Stimulated activated CD8-positive, alpha-beta memory T cell treated with anti-CD3 and anti-CD28 coated beads, Interleukin-12 subunit alpha, Interleukin-12 subunit beta, amount 100 ng/mL, for 24 hours (primary cell): ENCODE measurements around the gene TERB1.
"Not testable (repeated sequence)": the region's sequence is repeated elsewhere in the genome, so short reads cannot be mapped to it uniquely, and the experiment has no call there.

Experiments used
- DNase-seq: peaks from one replicate; pipeline ENCODE4 v3.0.0-alpha.2; 2020; ENCODE audit errors: extremely low read depth

The TERB1 gene

GRCh38 chr16:66830422-66831404, 29.3 kb upstream of the TERB1 start, which contains the start of gene NAE1:
Gene NAE1, minus strand, starts transcription at chr16:66830976. Its CDS starts 77 bp downstream, at chr16:66830899.
- peak; percentile 67 for DNase-seq

DNA sequence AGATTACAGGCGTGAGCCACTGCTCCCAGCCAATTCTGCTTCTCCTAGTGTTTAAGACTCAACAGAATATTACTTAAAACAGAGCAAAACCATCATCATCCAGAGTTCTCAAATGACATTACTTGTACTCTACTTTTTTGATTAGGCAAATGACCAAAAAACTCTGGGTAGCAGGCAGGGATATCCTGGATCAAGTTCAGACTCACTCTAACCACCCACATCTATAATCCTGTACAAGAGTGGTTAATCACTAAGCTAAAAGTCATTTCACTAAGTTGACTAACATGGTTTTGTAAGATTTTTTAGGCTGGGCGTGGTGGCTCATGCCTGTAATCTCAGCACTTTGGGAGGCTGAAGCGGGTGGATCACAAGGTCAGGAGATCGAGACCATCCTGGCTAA, 22.6 kb upstream of the TERB1 start:
- DNase-seq = no peak

GRCh38 chr16:66814734-66815133, 13.3 kb upstream of the TERB1 start:
- no peak for DNase-seq

GRCh38 chr16:66811043-66811442, 9.7 kb upstream of the TERB1 start:
- no peak for DNase-seq

- DNase-seq = no peak
These were observed 9.0 kb upstream of the TERB1 start for GRCh38 chr16:66810391-66810790.

DNA sequence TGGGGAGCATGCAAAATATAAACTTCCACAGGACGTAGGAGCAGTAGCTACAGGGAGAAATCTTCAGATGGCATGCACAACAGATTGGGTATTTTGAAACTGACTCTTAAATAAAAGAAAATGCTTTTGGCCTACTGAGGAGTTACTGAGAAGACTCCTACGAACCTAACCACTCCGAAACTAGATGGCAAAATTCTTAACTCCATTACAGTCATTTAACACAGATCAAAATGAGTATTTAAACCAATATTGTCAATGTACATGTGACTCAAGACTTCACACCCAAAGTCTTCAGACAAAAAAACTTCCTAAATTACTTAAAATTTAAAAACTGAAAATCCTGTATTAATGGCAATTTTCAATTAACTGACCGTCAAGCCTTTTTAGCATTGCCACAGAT, 8.4 kb upstream of the TERB1 start:
- no peak for DNase-seq

DNA sequence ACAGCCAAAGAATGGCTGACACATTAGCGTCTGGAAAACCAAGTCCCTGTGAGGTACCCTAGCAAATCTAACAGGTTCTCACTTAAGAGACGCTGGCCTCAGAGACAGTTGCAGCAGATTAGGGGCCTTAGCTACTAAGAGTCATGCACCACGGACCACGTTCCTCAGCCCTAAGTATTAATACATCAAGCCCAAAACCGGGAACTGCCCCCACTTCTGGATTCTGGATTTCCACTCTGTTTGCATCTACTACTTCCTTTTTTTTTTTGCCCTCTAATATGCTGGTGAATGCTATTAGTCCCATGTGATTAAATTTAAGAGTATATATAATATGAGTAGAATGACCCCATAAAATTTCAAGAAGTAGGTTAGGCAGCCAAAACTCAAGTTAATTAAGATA, 775 bp upstream of the TERB1 start:
- DNase-seq = no peak

GRCh38 chr16:66800856-66801255, 528 bp downstream of the TERB1 start:
- DNase-seq = no peak

GRCh38 chr16:66798161-66798560, 3.2 kb downstream of the TERB1 start:
- DNase-seq = no peak

- not testable (repeated sequence) for DNase-seq
These were observed 7.4 kb downstream of the TERB1 start for GRCh38 chr16:66793984-66794383.

GRCh38 chr16:66790130-66790733, 11.2 kb downstream of the TERB1 start:
- no peak for DNase-seq

DNA sequence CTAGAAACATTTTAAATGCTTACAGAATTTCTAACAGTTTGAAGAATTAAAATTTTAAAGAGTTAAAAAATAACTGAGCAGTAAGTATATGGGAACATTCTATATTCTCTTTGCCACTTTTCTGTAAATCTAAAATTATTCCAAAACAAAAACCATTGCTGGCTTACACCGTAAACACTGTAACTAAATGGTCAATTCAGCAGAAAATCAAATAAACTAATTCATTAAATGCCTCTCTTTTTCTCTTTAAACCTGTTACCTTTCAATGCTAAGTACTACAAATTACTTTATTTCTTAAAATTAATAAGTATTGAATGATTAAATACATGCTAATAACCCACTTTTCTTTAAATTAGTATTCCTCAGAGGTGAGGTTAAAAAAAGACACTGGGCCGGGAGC, 14.0 kb downstream of the TERB1 start:
- DNase-seq = no peak

DNA sequence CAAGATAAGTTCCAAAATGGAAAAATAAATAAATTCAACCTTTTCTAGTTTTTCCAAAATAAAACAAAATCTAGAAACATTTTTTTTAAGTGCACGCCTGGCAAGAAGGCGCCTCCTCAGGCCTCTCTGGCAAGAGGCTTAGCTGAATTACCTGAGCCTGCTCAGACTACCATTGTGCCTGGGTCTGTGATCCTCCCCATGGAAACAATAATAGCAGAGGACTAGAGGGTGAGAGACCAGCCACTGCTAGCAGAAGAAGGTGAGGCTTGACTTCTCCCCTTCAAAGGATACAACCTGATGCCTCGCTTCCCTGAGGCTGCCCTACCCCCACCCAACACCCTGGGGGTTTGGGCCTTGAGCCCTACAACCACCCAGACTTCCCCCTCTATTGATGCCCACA, 14.8 kb downstream of the TERB1 start:
- no peak for DNase-seq

DNA sequence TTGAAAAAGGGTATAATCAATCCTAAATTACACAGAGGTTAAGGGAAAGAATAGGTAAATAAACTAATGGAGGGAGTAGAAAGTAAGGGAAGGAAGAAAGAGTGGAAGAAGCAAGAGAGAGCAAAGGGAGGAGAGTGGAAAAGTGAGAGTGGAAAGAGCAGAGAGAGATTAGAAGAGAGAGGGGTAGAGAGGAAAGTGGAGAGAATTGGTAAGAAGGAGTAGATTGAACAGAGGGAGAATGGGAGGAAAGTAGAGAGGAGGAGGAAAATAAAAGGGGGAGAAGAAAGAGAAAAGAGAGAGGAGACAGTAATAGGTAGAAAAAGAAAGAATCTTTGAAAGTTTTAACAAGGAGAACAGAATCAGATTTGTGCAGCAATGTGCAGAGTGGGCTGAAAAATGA, 24.9 kb downstream of the TERB1 start:
- no peak for DNase-seq

- DNase-seq = no peak
These were observed 26.4 kb downstream of the TERB1 start for GRCh38 chr16:66774981-66775380.

DNA sequence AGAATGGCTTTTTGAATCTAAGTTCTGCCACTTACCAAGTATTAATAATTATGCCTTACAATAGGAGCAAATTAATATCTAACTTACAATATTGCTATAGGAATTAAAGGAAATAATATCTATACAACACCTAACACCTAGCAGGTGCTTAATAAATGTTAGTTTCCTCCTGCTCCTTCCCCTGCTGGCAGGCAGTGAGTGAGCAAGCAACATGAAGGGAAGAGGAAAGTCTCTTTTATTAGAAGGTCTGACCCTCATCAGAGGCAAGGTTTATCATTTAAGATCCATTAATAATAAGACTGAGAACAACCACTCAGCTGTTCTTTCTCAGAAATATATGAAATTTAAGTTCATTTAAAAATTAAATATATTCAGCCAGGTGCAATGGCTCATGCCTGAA, 43.3 kb downstream of the TERB1 start:
- DNase-seq = no peak

DNA sequence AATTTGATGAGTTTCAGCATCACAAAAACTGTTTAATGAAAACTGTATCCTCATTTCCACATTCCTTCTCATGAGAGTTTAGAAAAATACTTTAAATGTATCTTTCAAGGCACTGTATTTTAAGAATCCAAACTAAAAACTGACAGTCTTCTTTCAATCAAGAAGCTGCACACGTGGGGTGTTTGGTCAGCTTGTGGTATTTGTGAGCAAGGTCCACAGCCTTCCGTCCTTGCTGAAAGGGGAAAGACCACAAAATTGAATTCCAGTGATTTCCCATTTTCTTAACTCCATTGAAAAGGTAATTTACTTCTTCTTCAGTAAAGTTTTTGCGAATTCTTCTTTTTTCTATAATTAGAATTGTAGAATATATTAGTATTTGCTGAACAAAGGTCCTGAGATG, 46.6 kb downstream of the TERB1 start:
- DNase-seq = no peak

GRCh38 chr16:66754211-66754610, 47.2 kb downstream of the TERB1 start:
- no peak for DNase-seq

DNA sequence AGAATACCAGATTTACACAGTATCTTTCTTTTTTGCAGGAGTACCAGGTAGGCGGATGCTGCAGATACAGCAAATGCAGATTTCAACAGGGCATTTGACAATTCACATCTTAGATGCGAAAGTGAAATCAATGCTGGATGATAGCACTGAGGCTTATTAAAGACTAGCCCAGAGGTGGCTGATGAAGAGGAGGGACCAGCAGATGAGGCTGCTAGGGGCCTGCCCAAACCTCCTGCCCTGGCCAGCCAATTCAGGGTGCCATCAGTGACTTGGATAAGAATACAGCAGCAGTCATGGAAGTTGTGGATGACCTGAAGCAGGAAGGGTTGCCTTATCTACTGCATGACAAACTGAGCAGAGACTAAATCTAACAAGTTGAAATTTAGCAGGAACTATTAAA, 48.4 kb downstream of the TERB1 start:
- no peak for DNase-seq

DNA sequence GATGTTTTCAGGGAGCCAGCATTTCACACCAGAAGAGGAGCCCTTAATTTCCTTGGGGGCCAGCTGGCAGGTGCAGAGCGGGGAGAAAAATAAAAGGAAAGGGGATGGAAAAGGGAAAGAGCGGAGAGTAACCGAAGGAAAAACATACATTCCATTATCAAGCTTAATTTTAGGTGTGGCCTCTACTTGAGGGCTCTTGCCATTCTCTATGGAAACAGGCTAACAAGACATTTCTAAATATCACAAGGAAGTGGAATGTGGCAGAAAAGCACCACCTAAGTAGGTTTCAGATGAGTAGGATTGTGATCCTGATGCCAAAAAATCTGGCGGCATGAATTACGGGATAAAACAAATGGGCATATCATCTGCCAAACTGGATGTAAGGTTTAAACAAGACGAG, 49.0 kb downstream of the TERB1 start:
- DNase-seq = no peak

DNA sequence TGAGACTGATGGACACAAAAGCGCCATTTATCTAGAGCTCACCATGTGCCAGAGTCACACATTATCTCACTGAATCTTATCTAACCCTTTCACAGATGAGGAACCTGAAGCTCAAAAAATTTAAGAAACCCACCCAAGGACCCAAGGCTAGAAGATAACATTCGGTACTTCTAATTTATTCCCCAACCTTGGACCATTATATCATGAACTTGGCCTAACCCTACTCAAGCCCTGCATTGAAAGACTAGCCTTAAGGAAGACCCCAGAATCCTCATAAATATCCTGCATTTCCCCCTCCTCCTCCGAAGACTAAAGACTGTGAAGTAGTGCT, 49.4 kb downstream of the TERB1 start:
- no peak for DNase-seq

- peak; percentile 54 for DNase-seq
These were observed 49.9 kb downstream of the TERB1 start, which contains the start of gene DYNC1LI2 for GRCh38 chr16:66751303-66751991. Gene DYNC1LI2, minus strand, starts transcription at chr16:66751609. Its CDS starts 18 bp downstream, at chr16:66751591.

- no peak for DNase-seq
These were observed 50.4 kb downstream of the TERB1 start for GRCh38 chr16:66751053-66751302.
